HG02884 (cell line): Measurements from ENCODE around the gene MACROH2A1.

Experiments
- ATAC-seq: cut with Tn5 transposase; IDR thresholded peaks from one replicate; pipeline ENCODE4 v1.9.1; 2021; ENCODE audit warnings: mild to moderate bottlenecking, moderate library complexity; ENCODE audit not compliant: unreplicated experiment

Gene MACROH2A1

GRCh38 chr5:135436951-135437418 is 38.0 kb upstream of the MACROH2A1 start:
- ATAC-seq: no peak

- no peak for ATAC-seq
Measured at GRCh38 chr5:135435467-135436330, 36.7 kb upstream of the MACROH2A1 start.

- no peak for ATAC-seq
Measured at GRCh38 chr5:135434591-135435466, 35.8 kb upstream of the MACROH2A1 start.

GRCh38 chr5:135433681-135434426 is 34.8 kb upstream of the MACROH2A1 start:
- ATAC-seq: no peak

- ATAC-seq: no peak
Measured at GRCh38 chr5:135432113-135432512, 33.1 kb upstream of the MACROH2A1 start.

GRCh38 chr5:135430135-135430437 is 31.1 kb upstream of the MACROH2A1 start:
- no peak for ATAC-seq

GRCh38 chr5:135429301-135430134 is 30.5 kb upstream of the MACROH2A1 start:
- no peak for ATAC-seq

- no peak for ATAC-seq
Measured at GRCh38 chr5:135428586-135428985, 29.6 kb upstream of the MACROH2A1 start.

GRCh38 chr5:135426102-135427082 is 27.4 kb upstream of the MACROH2A1 start:
- ATAC-seq: peak; percentile 87

- no peak for ATAC-seq
Measured at GRCh38 chr5:135425641-135426040, 26.6 kb upstream of the MACROH2A1 start.

GRCh38 chr5:135423846-135424168 is 24.8 kb upstream of the MACROH2A1 start:
- ATAC-seq: no peak

- ATAC-seq: no peak
Measured at GRCh38 chr5:135423146-135423845, 24.3 kb upstream of the MACROH2A1 start.

- no peak for ATAC-seq
Measured at GRCh38 chr5:135422419-135422818, 23.4 kb upstream of the MACROH2A1 start.

- no peak for ATAC-seq
Measured at GRCh38 chr5:135417083-135417482, 18.1 kb upstream of the MACROH2A1 start.

- ATAC-seq: no peak
Measured at GRCh38 chr5:135405082-135405481, 6.1 kb upstream of the MACROH2A1 start.

- ATAC-seq: no peak
Measured at GRCh38 chr5:135402031-135402430, 3.0 kb upstream of the MACROH2A1 start.

GRCh38 chr5:135400866-135401265 is 1.8 kb upstream of the MACROH2A1 start:
- ATAC-seq: no peak

GRCh38 chr5:135399794-135400542 is 937 bp upstream of the MACROH2A1 start:
- ATAC-seq: no peak
